AG04450 (cell line): ENCODE measurements around the gene IL22RA1. TPM values are rescaled to one million over a fixed set of nuclear protein-coding genes. Genes with fewer than 3 reads are reported as not detected.

Experiments used
- CTCF ChIA-PET: fragments of 300-600, 350-600 bp; formaldehyde crosslinking; extraction: SDS; loops from one replicate; lab custom pipeline; 2022; ENCODE audit warnings: antibody characterized with exemption, inconsistent platforms; lab: Charles Lee
- POLR2A ChIA-PET: fragments of 350-600 bp; formaldehyde crosslinking; extraction: SDS; loops from one replicate; lab custom pipeline; 2021; ENCODE audit warnings: antibody characterized with exemption, inconsistent platforms; lab: Yijun Ruan, JAX
- DNase-seq: peaks from one replicate; pipeline ENCODE4 v3.0.0-alpha.2; 2011; ENCODE audit warnings: low read depth, low spot score
- H3K27ac ChIP-seq: one replicate; pipeline ENCODE4 v1.5.1; 2012; ENCODE audit warnings: low read depth, low read length, control low read depth
- H3K27me3 ChIP-seq: one replicate; pipeline ENCODE4 v1.6.0; 2012; ENCODE audit warnings: low read length; ENCODE audit not compliant: control insufficient read depth, insufficient read depth
- H3K4me3 ChIP-seq: 2 replicates; pipeline ENCODE4 v1.5.1; 2011; ENCODE audit warnings: mild to moderate bottlenecking, low read depth, low read length, control low read depth
- H3K9me3 ChIP-seq: 2 replicates; pipeline ENCODE4 v1.5.1; 2012; ENCODE audit warnings: low read length; ENCODE audit not compliant: control insufficient read depth, insufficient read depth
- polyA plus RNA-seq: library from polyadenylated mRNA; depleted of rRNA; stranded (reverse); fragments of >200 nt; gene quantifications from 2 replicates; pipeline ENCODE4 v1.2.3, GENCODE V29; 2011
- TF ChIP-seq, protein P1 (sequence below): IDR thresholded peaks from 2 replicates; pipeline ENCODE4 v1.5.1; 2011; ENCODE audit warnings: low read depth, low read length, control low read depth, inconsistent platforms

Gene IL22RA1
- polyA plus RNA-seq, 1 experiment = not detected

DNA sequence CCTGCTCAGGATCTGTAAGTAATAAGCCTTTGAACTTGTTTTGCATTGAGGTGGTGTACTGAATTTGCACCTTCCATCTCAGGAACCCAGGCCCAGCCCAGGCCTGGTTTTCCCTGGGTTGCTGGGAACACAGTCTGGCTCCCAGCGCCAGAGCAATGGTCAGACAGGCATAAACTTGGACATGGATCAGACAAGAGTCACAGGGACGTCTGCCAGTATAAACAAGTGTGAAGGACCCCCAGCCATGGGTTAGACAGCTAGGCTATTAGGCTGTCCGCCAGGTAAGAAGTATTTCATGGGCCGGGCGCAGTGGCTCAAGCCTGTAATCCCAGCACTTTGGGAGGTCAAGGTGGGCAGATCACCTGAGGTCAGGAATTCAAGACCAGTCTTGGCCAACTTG, 38.7 kb upstream of the IL22RA1 start:
- Histone ChIP-seq H3K9me3 (no peaks in the 10 kb centered on the region), H3K27me3 (peaks cover 30% of the 10 kb centered on the region), H3K4me3 (no peak overlapping the region), H3K27ac (no peak overlapping the region)
- ChIA-PET POLR2A (no interaction called here), CTCF (no interaction called here)
- TF ChIP-seq, protein P1, sequence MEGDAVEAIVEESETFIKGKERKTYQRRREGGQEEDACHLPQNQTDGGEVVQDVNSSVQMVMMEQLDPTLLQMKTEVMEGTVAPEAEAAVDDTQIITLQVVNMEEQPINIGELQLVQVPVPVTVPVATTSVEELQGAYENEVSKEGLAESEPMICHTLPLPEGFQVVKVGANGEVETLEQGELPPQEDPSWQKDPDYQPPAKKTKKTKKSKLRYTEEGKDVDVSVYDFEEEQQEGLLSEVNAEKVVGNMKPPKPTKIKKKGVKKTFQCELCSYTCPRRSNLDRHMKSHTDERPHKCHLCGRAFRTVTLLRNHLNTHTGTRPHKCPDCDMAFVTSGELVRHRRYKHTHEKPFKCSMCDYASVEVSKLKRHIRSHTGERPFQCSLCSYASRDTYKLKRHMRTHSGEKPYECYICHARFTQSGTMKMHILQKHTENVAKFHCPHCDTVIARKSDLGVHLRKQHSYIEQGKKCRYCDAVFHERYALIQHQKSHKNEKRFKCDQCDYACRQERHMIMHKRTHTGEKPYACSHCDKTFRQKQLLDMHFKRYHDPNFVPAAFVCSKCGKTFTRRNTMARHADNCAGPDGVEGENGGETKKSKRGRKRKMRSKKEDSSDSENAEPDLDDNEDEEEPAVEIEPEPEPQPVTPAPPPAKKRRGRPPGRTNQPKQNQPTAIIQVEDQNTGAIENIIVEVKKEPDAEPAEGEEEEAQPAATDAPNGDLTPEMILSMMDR = no peak
- no peak for DNase-seq

DNA sequence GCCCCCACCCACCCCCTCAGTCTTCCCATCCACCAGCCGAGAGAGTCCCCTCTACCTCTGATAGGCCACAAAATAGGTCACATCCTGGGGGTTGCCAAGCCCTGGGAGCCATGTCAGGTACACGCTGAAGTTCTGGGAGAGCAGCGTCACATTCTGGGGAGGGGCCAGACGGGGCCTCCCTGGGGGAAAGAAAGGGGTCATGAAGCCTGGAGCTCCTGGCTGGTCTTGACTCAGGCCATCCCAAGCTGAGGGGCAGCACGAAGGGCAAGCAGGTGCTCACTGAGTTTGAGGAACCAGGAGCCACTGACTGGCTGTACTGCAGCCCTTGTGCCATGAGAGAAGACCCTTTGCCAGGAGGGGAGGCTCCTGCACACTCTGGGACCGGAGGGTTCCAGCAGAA, 37.7 kb upstream of the IL22RA1 start:
- no peak overlapping the region for H3K27ac ChIP-seq
- CTCF ChIA-PET = no interaction called here

DNA sequence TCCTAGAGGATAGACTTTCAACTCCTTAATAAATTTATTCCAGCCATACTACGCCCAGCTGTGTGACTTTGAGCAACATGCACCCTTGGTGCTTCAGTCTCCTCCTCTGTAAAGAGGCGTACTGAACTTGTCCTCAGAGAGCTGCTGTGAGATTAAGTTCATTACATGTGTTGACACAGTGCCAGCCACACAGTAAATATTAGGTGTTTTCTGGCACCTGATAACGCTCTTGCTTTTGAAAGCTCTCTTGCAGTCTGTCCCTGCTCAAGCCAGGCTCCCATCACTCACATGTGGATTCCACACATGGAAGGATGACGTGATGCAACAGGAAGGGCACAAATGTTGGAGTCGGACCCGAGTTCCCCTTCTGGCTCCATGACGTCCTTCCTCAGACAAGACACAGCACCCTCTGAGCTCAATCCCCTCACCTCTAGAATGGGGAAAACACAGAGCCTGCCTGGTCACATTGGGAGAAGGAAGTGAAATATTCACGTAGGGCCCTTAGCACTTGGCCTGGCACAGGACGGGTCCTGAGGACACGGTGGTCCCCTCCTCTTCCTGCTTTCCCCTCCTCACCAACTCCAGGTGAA, 36.4 kb upstream of the IL22RA1 start:
- ChIA-PET CTCF (interaction anchor here (0.9 to 1.3 kb wide), 3 partner anchors 20 to 29 kb away, joined by 4 to 5 read pairs (median 4); no protein-coding TSS in a partner anchor), POLR2A (no interaction called here)
- peaks cover 34% of the 10 kb centered on the region for H3K27me3 ChIP-seq
- no peak overlapping the region for H3K4me3 ChIP-seq
- no peak for DNase-seq
- TF ChIP-seq, protein P1 = no peak
- H3K9me3 ChIP-seq = no peaks in the 10 kb centered on the region
- H3K27ac ChIP-seq = no peak overlapping the region

More for the DNA sequence above, 37.7 kb upstream of the IL22RA1 start:
- Histone ChIP-seq H3K9me3 (no peaks in the 10 kb centered on the region), H3K4me3 (no peak overlapping the region), H3K27me3 (peaks cover 27% of the 10 kb centered on the region)
- DNase-seq = no peak
- POLR2A ChIA-PET = no interaction called here
- TF ChIP-seq, protein P1 = no peak

DNA sequence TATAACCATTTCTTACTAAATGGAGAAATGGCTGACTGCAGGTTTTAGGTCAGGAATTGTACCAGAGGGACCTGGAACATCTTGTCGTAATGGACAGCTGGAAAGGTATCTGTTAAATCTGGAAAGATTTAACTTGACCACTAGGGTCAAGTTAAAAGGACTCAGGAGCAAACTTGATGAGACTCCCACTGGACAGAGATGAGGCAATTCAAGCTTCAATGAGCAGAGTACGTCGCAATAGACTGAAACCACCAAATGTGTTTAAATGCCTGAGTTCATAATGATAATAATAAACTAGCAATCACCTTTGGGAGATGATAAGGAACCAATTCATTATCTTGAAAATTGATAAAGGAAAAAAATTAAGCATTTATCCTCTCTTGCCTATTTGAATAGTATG, 35.5 kb upstream of the IL22RA1 start:
- DNase-seq = no peak
- ChIA-PET POLR2A (no interaction called here), CTCF (interaction anchor here (0.6 to 1.1 kb wide), 3 partner anchors 20 to 57 kb away, joined by 4 read pairs; no protein-coding TSS in a partner anchor)
- H3K9me3 ChIP-seq = no peaks in the 10 kb centered on the region
- TF ChIP-seq, protein P1 = no peak
- peaks cover 34% of the 10 kb centered on the region for H3K27me3 ChIP-seq
- no peak overlapping the region for H3K27ac ChIP-seq
- H3K4me3 ChIP-seq = no peak overlapping the region

DNA sequence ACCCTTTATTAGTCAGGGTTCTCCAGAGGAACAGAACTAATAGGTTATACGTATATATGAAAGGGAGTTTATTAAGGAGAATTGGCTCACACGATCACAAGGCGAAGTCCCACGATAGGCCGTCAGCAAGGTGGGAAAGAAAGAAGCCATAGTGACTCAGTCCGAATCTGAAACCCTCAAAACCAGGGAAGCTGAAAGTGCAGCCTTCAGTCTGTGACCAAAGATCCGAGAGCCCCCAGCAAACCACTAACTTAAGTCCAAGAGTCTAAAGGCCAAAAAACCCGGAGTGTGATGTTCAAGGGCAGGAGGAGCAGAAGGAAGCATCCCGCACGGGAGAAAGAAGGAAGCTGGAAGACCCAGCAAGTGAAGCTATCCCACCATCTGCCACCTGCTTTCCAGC, 34.2 kb upstream of the IL22RA1 start:
- no peak overlapping the region for H3K4me3 ChIP-seq
- no peaks in the 10 kb centered on the region for H3K9me3 ChIP-seq
- peaks cover 38% of the 10 kb centered on the region for H3K27me3 ChIP-seq
- DNase-seq = no peak
- TF ChIP-seq, protein P1 = no peak
- CTCF ChIA-PET = no interaction called here
- POLR2A ChIA-PET = no interaction called here
- H3K27ac ChIP-seq = no peak overlapping the region
